Keratinocyte (primary cell): ENCODE measurements around the gene ATP6V0E1. TPM values are rescaled to one million over a fixed set of nuclear protein-coding genes. Genes with fewer than 3 reads are reported as not detected.

Experiments used
- DNase-seq: peaks from one replicate; pipeline ENCODE4 v3.0.0-alpha.2; 2011; ENCODE audit warnings: low read depth, missing footprints, low spot score
- FAIRE-seq: peaks from 2 replicates; lab custom pipeline; 2011; peaks lifted over from hg19 to GRCh38; lab: Jason Lieb, UNC
- H2AFZ ChIP-seq: 2 replicates; pipeline ENCODE4 v1.6.0; 2012; ENCODE audit warnings: low read length, control low read depth, inconsistent platforms; ENCODE audit not compliant: control insufficient read depth
- H3K27ac ChIP-seq: 2 replicates; pipeline ENCODE4 v1.5.1; 2011; ENCODE audit warnings: low read length; ENCODE audit not compliant: control insufficient read depth, insufficient read depth
- H3K27me3 ChIP-seq: 3 replicates; pipeline ENCODE4 v1.6.0; 2011; ENCODE audit warnings: low read length; ENCODE audit not compliant: control insufficient read depth, insufficient read depth; ENCODE audit errors: extremely low read depth
- H3K36me3 ChIP-seq, 2 experiments: 2 replicates in 1 of 2; 3 replicates in 1 of 2; pipeline ENCODE4 v1.5.1; 2011; ENCODE audit warnings: low read length in 2 of 2, mild to moderate bottlenecking in 1 of 2; ENCODE audit not compliant: control insufficient read depth in 2 of 2, insufficient read depth in 2 of 2; ENCODE audit errors: extremely low read depth in 1 of 2
- H3K4me1 ChIP-seq: 3 replicates; pipeline ENCODE4 v1.5.1; 2011; ENCODE audit warnings: low read length; ENCODE audit not compliant: control insufficient read depth, insufficient read depth; ENCODE audit errors: extremely low read depth
- H3K4me2 ChIP-seq: 3 replicates; pipeline ENCODE4 v1.6.0; 2011; ENCODE audit warnings: low read depth, low read length; ENCODE audit not compliant: control insufficient read depth, insufficient read depth; ENCODE audit errors: extremely low read depth
- H3K4me3 ChIP-seq, 3 experiments: fragments of 200-600 bp in 1 of 3; sonication (generic) in 1 of 3; 2 replicates in 2 of 3; 3 replicates in 1 of 3; pipeline ENCODE4 v1.5.1; 2011 to 2016; ENCODE audit warnings: low read length in 3 of 3, mild to moderate bottlenecking in 3 of 3, control low read depth in 2 of 3, inconsistent platforms in 1 of 3, low read depth in 1 of 3, mixed read lengths in 1 of 3, mixed run types in 1 of 3, moderate library complexity in 1 of 3; ENCODE audit not compliant: control insufficient read depth in 2 of 3, insufficient read depth in 2 of 3; ENCODE audit errors: extremely low read depth in 1 of 3
- H3K79me2 ChIP-seq: 2 replicates; pipeline ENCODE4 v1.6.0; 2012; ENCODE audit warnings: low read length; ENCODE audit not compliant: control insufficient read depth, insufficient read depth
- H3K9ac ChIP-seq: 3 replicates; pipeline ENCODE4 v1.6.0; 2011; ENCODE audit warnings: low read length; ENCODE audit not compliant: control insufficient read depth, insufficient read depth; ENCODE audit errors: extremely low read depth
- H3K9me1 ChIP-seq: 3 replicates; pipeline ENCODE4 v1.6.0; 2011; ENCODE audit warnings: low read length; ENCODE audit not compliant: control insufficient read depth, insufficient read depth; ENCODE audit errors: extremely low read depth
- H3K9me3 ChIP-seq: 2 replicates; pipeline ENCODE4 v1.5.1; 2012; ENCODE audit warnings: low read depth, low read length; ENCODE audit not compliant: control insufficient read depth
- H4K20me1 ChIP-seq: 3 replicates; pipeline ENCODE4 v1.6.0; 2011; ENCODE audit warnings: low read length; ENCODE audit not compliant: control insufficient read depth, insufficient read depth; ENCODE audit errors: extremely low read depth
- EZH2 ChIP-seq: IDR thresholded peaks from one replicate; pipeline ENCODE4 v1.6.1; 2012; ENCODE audit warnings: inconsistent platforms, mild to moderate bottlenecking, low read length, moderate library complexity
- dilution Hi-C: fragments of 300-500 bp; cut with MboI; formaldehyde crosslinking; loops from one replicate; pipeline ENCODE4 v1.7.0; 2020; ENCODE audit warnings: low sequenced_read_pairs; ENCODE audit not compliant: extremely low pct_ligation_motif_present
- polyA plus RNA-seq, 5 experiments: library from polyadenylated mRNA; depleted of rRNA in 3 of 5; stranded (reverse) in 3 of 5; stranded (forward) in 1 of 5; unstranded in 1 of 5; fragments of >200 nt; gene quantifications; 1 replicate in 1 of 5; 2 replicates in 3 of 5; 3 replicates in 1 of 5; pipeline versions ENCODE4 v1.2.1 to v1.2.3, GENCODE V29; 2011 to 2012; ENCODE audit warnings: missing spikeins in 2 of 5, low read depth in 1 of 5, low replicate concordance in 1 of 5
- TF ChIP-seq, protein P1 (sequence below), 3 experiments: IDR thresholded peaks in 1 of 3; conservative IDR thresholded peaks in 1 of 3; optimal IDR thresholded peaks in 1 of 3; 2 replicates in 2 of 3; 3 replicates in 1 of 3; pipeline versions ENCODE3 to v1.5.1; 2011; ENCODE audit warnings: low read length in 3 of 3, mild to moderate bottlenecking in 3 of 3, moderate library complexity in 2 of 3, control low read depth in 1 of 3, inconsistent platforms in 1 of 3; ENCODE audit not compliant: insufficient read depth in 2 of 3; ENCODE audit errors: extremely low read depth in 1 of 3

ATP6V0E1 gene
- polyA plus RNA-seq, 1 donor (not counting 4 experiments of a cell fraction or from before 2014, with no cell fraction given) = 533 TPM

DNA sequence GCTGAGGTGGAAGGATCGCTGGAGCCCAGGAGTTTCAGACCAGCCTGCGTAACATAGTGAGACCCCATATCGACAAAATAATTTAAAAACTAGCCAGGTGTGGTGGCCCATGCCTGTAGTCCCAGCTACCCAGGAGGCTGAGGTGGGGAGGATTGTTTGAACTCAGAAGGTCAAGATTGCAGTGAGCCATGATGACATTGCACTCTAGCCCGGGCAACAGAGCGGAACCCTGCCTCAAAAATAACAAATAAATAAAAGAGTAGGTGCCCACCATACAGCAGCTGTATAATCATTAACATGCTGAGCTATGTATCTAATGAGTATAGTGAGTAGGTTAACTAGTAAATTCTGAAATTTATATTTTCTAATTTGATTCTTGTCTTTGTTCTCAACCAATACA is 11.0 kb upstream of the ATP6V0E1 start:
- Histone ChIP-seq H3K79me2 (no peaks in the 10 kb centered on the region), H4K20me1 (no peaks in the 10 kb centered on the region), H3K36me3 (peaks cover 7 to 8% of the 10 kb centered on the region in 2 experiments), H3K4me3 (no peak overlapping the region), H3K27ac (no peak overlapping the region), H3K4me1 (no peaks in the 10 kb centered on the region), H2AFZ (no peak overlapping the region), H3K9ac (no peak overlapping the region), H3K9me3 (no peaks in the 10 kb centered on the region), H3K9me1 (no peaks in the 10 kb centered on the region), H3K4me2 (no peak overlapping the region), H3K27me3 (no peaks in the 10 kb centered on the region)
- FAIRE-seq (no peak), DNase-seq (no peak)
- dilution Hi-C loops = no loop called here
- no peak for TF ChIP-seq EZH2
- TF ChIP-seq, protein P1, sequence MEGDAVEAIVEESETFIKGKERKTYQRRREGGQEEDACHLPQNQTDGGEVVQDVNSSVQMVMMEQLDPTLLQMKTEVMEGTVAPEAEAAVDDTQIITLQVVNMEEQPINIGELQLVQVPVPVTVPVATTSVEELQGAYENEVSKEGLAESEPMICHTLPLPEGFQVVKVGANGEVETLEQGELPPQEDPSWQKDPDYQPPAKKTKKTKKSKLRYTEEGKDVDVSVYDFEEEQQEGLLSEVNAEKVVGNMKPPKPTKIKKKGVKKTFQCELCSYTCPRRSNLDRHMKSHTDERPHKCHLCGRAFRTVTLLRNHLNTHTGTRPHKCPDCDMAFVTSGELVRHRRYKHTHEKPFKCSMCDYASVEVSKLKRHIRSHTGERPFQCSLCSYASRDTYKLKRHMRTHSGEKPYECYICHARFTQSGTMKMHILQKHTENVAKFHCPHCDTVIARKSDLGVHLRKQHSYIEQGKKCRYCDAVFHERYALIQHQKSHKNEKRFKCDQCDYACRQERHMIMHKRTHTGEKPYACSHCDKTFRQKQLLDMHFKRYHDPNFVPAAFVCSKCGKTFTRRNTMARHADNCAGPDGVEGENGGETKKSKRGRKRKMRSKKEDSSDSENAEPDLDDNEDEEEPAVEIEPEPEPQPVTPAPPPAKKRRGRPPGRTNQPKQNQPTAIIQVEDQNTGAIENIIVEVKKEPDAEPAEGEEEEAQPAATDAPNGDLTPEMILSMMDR (optimal IDR thresholded peaks at IDR 0.05 in 1 of 3, IDR thresholded peaks at IDR 0.05 in 1 of 3, conservative IDR thresholded peaks at IDR 0.05 in 1 of 3; ENCODE audit: extremely low read depth in 1 of 3, insufficient read depth in 2 of 3, low read length in 3 of 3) = no peak

DNA sequence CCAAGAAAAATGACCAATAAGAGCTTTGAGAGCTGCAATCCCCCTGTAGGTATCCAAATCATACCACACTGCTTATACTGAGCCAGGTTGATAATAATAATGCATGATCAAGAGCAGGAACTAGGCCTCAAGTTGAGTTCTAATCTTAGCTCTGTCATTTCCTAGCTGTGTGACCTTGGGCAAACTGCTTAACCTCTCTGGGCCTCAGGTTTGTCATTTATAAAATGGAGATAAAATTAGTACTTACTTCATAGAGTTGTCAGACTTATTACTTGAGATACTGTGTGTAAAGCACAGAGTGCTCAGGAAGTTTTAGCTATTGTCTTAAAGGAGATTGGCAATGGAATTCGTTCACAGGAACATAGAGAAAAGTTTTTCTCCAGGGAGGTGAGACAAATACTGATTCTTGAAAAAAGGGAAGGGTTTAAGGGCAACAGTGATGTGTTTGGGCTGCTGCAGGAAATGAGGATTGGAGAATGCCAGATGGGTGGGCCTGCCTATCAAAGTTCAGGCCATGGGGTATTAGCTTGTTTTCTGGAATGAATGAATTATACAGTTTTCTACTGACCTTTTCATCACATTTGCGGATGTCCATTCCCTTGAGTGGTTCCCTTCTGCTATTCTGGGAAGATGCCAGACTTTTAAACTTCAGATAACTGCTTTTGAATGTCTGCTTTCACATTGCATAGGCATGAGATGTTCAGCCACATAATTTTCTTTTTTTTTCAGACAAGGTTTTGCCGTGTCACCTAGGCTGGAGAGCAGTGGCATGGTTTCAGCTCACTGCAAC is 10.2 kb upstream of the ATP6V0E1 start:
- no peaks in the 10 kb centered on the region for H3K27me3 ChIP-seq
- no peaks in the 10 kb centered on the region for H3K9me1 ChIP-seq
- peaks cover 7 to 8% of the 10 kb centered on the region in 2 experiments for H3K36me3 ChIP-seq
- H2AFZ ChIP-seq = no peak overlapping the region
- TF ChIP-seq EZH2 = no peak
- no peak overlapping the region for H3K4me2 ChIP-seq
- dilution Hi-C loops = no loop called here
- H3K79me2 ChIP-seq = no peaks in the 10 kb centered on the region
- no peaks in the 10 kb centered on the region for H3K4me1 ChIP-seq
- FAIRE-seq (no peak), DNase-seq (no peak)
- no peak overlapping the region for H3K4me3 ChIP-seq
- no peak overlapping the region for H3K27ac ChIP-seq
- no peaks in the 10 kb centered on the region for H4K20me1 ChIP-seq
- no peaks in the 10 kb centered on the region for H3K9me3 ChIP-seq
- no peak overlapping the region for H3K9ac ChIP-seq
